Islet of Langerhans (tissue), 1 donor: Measurements from ENCODE around the gene ENO1.
"Not testable (repeated sequence)": the region's sequence is repeated elsewhere in the genome, so short reads cannot be mapped to it uniquely, and the experiment has no call there.

Source experiments
- FAIRE-seq: peaks from one replicate; lab custom pipeline; 2011; peaks lifted over from hg19 to GRCh38; lab: Jason Lieb, UNC

ENO1 gene

GRCh38 chr1:8896775-8897174 lies 18.3 kb upstream of the ENO1 start:
- FAIRE-seq: not testable (repeated sequence)

- FAIRE-seq: no peak
Measured at GRCh38 chr1:8892026-8892425, 13.5 kb upstream of the ENO1 start.

GRCh38 chr1:8891401-8891800 lies 12.9 kb upstream of the ENO1 start:
- no peak for FAIRE-seq

DNA sequence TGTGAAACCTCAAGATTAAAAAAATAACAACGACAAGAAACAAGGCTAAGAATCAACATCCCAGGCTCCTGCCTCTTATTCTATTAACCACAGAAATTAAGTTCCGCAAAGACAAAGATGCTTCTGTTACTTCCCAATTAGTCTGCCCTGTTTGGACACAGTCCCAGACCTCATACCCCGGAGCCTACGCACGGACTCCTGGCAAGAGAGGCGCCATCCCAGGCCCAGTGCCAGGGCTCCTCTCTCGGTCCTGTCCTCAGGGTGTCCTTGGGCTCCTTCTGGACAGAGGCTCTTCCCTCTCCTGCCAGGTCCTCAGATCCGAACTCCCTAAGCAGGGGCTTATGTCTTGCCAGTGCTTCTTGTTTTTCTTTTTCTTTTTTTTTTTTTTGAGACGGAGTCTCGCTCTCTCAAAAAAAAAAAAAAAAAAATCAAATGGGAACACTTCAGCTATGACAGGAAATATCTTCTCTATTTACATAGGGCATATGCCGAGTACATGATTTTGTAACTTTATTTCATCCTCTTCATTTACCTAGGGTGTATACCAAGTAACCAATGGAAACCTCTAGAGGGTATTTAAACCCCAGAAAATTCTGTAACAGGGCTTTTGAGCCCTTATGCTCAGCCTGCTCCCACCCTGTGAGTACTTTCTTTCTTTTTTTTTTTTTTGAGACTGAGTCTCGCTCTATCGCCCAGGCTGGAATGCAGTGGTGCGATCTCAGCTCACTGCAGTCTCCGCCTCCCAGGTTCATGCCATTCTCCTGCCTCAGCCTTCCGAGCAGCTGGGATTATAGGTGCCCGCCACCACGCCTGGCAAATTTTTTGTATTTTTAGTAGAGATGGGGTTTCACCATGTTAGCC lies 11.7 kb upstream of the ENO1 start:
- FAIRE-seq: no peak

DNA sequence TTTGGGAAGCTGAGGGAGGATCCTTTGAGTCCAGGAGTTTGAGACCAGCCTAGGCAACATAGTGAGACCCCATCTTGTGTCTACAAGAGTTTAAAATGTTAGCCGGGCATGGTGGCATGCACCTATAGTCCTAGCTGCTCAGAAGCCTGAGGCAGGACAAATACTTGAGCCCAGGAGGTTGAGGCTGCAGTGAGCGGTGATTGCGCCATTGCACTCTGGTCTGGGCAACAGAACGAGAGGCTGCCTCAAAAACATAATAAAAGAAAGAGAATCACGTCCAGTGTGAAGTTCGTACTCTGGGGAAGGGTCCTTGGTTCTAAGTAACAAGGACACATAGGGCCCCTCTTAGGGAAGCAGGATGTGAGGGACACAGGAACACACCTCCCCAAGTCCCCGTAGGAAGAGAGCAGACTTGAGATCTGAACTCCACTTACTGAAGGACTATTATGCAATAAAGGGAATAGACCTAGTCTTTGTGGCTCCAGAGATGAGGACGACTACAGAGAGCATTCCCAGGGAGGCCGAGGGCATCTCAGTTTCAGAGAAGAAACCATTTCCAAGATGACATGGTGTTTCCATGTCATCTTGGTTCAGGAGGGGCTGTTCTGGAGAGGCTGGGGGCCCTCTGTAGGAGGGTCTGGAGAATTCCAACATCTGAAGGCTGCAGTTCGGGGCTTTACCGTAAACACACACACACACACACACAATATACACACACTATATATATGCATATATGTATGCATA lies 10.8 kb upstream of the ENO1 start:
- no peak for FAIRE-seq

GRCh38 chr1:8886589-8886988 lies 8.1 kb upstream of the ENO1 start:
- FAIRE-seq: no peak

DNA sequence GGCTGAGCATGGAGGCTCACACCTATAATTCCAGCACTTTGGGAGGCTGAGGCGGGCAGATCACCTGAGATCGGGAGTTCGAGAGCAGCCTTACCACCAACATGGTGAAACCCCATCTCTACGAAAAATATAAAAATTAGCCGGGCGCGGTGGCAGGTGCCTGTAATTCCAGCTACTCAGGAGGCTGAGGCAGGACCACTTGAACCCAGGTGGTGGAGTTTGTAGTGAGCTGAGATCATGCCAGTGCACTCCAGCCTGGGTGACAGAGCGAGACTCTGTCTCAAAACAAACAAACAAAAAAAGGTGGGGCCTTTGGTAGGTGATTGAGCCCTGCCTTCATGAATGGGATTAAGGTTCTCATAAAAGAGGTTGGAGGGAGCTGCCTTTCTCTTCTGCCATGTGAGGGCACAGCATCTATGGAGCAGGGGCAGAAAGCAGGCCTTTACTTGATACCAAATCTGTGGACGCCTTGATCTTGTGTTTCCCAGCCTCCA lies 7.6 kb upstream of the ENO1 start:
- not testable (repeated sequence) for FAIRE-seq

DNA sequence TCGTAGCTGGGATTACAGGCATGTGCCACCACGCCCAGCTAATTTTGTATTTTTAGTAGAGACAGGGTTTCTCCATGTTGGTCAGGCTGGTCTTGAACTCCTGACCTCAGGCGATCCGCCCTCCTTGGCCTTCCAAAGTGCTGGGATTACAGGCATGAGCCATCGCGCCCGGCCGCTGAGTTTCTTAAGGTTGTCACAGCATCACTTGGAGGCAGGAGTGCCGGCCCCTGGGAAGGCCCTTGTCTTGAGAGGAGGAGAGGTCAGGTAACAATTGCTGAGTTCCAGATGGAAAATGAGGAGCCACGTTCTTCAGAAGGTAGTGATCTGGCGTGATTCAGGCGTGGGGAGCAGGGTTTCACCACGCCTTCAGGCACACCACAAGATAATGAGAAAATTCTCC lies 5.6 kb upstream of the ENO1 start:
- not testable (repeated sequence) for FAIRE-seq

GRCh38 chr1:8883491-8883890 lies 5.0 kb upstream of the ENO1 start:
- FAIRE-seq: no peak

DNA sequence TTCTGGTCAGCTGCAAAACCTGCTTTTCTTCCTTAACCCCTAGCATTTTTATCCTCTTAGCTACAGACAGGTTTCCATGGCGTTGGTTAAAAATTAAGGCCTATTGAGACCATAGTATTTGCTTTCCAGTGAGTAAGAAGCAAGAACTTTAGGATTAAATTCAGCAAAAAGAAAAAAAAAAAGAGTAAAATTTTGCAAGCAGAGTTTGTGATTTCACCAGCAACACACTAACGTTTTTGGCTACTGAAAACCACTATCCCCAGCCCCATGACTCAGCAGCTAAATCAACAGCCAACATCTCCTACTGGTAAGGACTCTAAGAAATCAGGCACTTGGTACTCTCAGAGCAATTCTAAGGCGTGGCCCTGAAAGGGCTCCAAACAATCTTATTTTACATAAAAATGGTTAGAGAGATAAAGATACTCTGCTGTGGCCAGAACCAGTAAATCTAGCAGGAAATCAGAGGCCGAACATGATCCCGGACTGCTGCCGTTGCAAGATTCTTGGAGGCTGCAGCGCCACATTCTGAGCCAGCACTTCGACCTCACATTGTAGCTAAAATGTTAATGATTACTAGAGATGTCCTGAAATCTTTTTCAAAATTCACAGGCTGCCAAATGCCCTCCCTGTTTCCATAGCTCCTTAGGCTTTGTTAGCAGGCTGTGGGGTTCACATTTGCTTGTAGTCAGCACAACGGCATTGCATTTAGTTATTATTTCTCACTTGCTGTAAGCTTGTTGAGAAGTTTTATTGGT lies 1.6 kb upstream of the ENO1 start:
- FAIRE-seq: peak; percentile 41

DNA sequence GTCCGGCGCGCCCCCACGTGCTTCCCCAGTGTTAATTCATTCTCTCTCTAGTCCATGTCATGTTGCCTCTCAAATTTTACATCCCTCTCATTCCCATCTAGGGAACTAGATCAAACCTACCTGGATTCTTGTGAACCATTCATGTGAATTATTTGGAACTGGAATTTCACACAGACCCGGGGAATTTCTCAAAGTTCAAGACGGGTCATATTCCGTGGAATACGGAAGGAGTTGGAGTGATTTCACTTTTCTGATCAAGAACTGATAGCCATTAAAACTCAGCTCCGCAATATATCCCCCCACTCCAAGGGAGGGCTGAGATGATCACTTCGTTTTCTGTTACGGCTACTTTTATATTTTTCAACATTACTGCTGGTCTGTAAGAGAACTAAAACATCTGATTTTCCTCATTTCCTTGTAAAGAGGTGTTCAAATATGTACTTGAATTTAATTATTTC lies 1.0 kb upstream of the ENO1 start:
- FAIRE-seq: no peak

DNA sequence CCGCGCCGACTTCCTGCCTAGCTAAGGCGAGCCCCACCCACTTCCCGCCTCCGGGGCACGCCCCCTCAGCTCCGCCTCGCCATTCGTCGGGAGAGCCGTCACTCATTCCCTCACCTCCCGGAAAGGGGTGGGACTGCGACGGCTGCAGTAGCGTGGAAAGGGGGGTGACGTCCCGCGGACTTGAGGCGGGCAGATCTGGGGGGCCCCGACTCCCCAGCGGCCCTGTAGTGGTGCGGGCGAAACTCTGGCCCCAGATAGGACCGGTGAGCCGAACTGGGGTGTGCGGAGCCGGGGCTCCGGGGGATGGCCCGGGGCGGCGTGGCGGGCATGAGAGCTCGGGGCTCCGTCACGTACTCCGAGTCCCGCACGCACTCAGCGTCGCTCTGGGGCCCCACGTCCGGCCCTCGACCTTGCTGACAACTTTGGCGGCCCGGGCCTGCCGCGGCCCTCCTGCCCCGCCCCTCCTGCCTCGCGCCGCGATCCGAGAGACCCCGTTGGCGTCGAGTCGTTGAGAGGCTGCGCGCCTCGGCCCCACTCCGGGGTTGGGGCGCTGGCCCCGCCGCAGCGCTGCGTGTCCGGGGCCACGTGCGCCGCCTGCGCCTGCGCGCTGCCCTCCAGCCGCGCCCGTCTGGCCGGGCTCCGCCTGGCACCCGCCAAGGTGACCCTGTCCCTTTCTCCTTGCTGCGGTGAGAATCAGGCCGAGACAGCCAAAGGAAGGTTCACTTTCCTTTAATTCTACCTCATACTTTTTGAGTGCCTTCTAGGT lies 395 bp upstream of the ENO1 start:
- no peak for FAIRE-seq

DNA sequence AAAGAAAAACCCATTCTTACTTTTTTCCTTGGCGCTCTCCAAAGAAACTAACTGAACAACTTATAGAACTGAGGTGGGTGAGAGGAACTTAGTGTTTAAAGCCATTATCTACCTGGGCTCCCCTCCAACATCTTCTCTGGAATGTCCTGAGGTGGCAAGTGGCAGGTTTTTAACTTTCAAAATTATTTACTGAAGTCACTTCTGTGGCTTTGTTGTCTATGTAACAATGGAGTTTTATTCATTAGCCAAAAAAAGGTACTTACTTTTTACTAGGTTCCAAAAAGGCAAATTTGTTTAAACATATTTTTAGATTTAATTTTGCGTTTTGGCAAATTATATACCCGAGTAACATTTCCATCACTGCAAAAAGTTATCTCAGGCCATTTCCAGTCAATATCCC lies 2.4 kb downstream of the ENO1 start:
- FAIRE-seq: no peak

- no peak for FAIRE-seq
Measured at GRCh38 chr1:8875216-8875861, 3.1 kb downstream of the ENO1 start.

DNA sequence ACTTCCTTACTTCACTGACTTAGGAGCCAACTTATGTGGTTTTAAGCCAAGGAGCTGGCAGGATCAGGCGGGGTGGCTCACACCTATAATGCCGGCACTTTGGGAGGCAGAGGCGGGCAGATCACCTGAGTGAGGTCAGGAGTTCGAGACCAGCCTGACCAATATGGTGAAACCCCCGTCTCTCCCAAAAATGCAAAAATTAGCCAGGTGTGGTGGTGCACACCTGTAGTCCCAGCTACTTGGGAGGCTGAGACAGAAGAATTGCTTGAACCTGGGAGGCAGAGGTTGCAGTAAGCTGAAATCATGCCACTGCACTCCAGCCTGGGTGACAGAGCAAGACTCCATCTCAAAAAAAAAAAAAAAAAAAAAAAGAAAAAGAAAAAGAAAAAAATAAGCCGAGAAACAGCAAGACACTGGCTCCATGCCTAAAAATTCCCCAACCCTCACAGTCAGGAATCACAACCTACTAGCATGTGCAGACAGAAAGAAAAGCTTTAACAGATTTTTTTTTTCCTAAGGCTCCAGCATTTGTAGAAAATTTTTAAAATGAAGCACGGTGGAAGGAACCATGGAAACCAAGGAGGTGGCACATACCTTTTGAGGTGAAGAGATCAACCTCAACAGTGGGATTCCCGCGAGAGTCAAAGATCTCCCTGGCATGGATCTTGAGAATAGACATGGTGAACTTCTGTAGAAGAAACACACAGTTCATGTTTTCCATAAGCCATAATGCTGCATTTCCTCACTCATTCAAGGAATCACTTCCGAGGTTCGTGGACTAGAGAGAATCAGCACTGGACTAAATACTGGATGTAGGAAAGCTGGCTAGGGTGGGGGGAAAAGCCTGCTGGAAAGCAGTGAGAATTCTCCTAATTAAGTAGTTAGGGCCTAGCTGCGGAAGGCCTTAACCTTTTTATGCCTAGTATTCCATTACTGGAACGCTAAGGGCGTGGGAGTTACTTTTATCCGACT lies 4.0 kb downstream of the ENO1 start:
- FAIRE-seq: no peak

DNA sequence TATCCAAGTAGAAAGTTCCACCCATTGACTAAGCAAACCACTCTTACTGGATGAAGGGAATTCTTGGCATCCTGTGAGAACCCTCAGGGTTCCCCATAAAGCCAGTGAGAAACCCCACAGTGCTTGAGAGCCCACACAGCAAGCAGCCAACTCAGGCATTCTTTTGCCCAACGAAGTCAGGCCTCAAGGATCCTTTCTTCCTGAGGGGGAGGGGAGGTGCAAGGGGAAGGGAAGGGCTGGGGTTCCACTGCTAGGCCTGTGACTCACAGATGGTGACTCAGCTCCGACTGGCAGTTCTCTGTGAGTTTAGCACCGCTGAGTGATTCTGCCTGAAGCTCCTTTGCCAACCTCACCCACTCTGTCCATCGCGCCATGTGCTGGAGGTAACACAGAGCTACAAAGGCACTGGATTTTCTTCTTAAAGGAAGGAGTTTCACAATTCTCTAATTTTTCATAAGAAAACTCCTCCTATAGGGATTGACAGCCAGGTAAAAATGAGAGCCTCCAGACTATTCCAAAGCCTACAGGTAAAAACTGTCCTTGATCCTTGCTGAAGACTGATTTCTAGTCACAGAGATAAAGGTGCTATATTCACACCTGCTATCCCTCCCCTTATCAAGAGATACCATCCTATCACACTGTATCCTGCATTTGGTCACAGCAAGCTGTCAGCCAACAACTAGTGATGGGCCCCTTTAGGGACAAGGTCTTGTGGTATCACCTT lies 4.8 kb downstream of the ENO1 start:
- FAIRE-seq: no peak

- no peak for FAIRE-seq
Measured at GRCh38 chr1:8873001-8873400, 5.5 kb downstream of the ENO1 start.

GRCh38 chr1:8871965-8872399 lies 6.5 kb downstream of the ENO1 start:
- FAIRE-seq: no peak

GRCh38 chr1:8871539-8871935 lies 6.9 kb downstream of the ENO1 start:
- FAIRE-seq: no peak
